Fibroblast of the aortic adventitia (primary cell): ENCODE measurements around the gene GYS1. TPM values are rescaled to one million over a fixed set of nuclear protein-coding genes. Genes with fewer than 3 reads are reported as not detected.
A peak's percentile ranks its signal among the peaks of the same experiment; 100 is the strongest.
"Not testable (repeated sequence)": the region's sequence is repeated elsewhere in the genome, so short reads cannot be mapped to it uniquely, and the experiment has no call there.

Experiments
- DNase-seq: peaks from one replicate; pipeline ENCODE4 v3.0.0-alpha.2; 2010; ENCODE audit warnings: low read depth
- H3K4me3 ChIP-seq: 2 replicates; pipeline ENCODE4 v1.5.1; 2011; ENCODE audit warnings: low read depth, mild to moderate bottlenecking, control low read depth, low read length, moderate library complexity
- total RNA-seq: library from RNA; depleted of rRNA; stranded (reverse); fragments of >200 nt; gene quantifications from 2 replicates; pipeline ENCODE4 v1.2.3, GENCODE V29; 2012; ENCODE audit warnings: low replicate concordance
- TF ChIP-seq, protein P1 (sequence below): IDR thresholded peaks from 2 replicates; pipeline ENCODE4 v1.5.1; 2011; ENCODE audit warnings: mild to moderate bottlenecking, low read length, control low read depth, inconsistent platforms; ENCODE audit not compliant: insufficient read depth

The GYS1 gene
- 5.5 and 38.6 TPM in 2 replicates for total RNA-seq

- peak within 1 kb of the TSS; percentile 96 for H3K4me3 ChIP-seq
- TF ChIP-seq, protein P1, sequence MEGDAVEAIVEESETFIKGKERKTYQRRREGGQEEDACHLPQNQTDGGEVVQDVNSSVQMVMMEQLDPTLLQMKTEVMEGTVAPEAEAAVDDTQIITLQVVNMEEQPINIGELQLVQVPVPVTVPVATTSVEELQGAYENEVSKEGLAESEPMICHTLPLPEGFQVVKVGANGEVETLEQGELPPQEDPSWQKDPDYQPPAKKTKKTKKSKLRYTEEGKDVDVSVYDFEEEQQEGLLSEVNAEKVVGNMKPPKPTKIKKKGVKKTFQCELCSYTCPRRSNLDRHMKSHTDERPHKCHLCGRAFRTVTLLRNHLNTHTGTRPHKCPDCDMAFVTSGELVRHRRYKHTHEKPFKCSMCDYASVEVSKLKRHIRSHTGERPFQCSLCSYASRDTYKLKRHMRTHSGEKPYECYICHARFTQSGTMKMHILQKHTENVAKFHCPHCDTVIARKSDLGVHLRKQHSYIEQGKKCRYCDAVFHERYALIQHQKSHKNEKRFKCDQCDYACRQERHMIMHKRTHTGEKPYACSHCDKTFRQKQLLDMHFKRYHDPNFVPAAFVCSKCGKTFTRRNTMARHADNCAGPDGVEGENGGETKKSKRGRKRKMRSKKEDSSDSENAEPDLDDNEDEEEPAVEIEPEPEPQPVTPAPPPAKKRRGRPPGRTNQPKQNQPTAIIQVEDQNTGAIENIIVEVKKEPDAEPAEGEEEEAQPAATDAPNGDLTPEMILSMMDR, result peak; percentile 94
- peak; percentile 100 for DNase-seq
Measured at GRCh38 chr19:48993175-48994034, at the start of gene GYS1, which contains the start of gene RUVBL2. Gene GYS1 (minus strand): TSS chr19:48993309. CDS start chr19:48993112, 197 bp downstream. Gene RUVBL2 (plus strand): TSS chr19:48993887. CDS start chr19:48993912, 25 bp downstream.

DNA sequence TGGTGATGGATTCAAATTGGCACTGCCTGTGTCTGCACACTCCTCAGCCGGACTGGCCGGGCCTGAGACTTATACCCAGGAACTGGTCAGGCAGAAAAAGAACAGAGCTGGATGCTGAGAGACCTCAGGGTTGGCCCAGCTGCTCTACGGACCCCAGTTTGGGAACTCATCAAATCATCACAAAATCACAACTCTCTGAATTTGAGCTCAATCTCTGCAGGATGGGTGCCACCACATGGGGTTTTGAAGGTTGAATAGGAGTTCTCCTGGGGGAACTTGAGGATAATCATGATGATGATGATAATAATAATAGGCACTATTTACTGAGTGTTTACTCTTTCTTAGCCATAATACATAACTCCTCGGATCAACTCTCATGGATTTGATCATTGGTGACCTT, 49.6 kb upstream of the GYS1 start:
- not testable (repeated sequence) for H3K4me3 ChIP-seq, DNase-seq

- no peak overlapping the region for H3K4me3 ChIP-seq
- TF ChIP-seq, protein P1, result no peak
- DNase-seq, result no peak
Measured at GRCh38 chr19:49042177-49042576, 49.1 kb upstream of the GYS1 start.

- H3K4me3 ChIP-seq, DNase-seq: not testable (repeated sequence)
Measured at GRCh38 chr19:49039736-49040135, 46.6 kb upstream of the GYS1 start.

DNA sequence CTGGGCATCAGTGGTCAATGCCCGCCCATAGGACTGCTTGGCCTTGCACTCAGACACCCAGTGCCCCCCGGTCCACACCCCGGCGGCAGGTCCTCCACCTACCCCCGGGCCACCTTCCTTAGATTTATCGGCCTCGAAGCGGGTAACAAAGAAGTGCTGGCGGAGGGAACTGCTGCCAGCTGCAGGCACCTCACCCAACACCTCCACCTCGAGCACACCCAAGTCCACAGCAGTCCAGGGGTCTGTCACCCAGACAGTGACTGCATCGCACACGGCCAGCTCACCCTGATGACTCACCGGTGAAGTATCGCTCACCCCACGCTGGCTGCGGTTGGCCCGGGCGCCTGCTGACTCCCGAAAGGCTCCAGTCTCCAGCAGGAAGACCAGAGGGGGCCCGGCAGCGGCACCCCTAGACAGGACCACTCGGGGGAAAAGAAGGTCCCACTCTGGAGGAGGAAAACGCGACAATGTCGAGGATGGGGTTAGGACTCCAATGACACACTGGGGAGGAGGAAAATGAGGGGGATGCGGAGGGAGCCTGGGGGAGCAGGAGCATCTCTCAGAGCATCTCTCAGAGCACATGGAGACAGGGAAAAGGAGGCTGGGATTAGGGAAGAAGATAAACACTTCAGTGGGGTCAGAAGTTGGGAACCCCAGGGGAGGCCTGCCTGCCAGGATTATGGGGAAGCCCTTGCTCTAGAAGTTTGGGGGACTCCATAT, 45.6 kb upstream of the GYS1 start:
- H3K4me3 ChIP-seq, result not testable (repeated sequence)
- peak; percentile 42 for DNase-seq

- DNase-seq, H3K4me3 ChIP-seq: not testable (repeated sequence)
Measured at GRCh38 chr19:49038111-49038510, 45.0 kb upstream of the GYS1 start.

DNA sequence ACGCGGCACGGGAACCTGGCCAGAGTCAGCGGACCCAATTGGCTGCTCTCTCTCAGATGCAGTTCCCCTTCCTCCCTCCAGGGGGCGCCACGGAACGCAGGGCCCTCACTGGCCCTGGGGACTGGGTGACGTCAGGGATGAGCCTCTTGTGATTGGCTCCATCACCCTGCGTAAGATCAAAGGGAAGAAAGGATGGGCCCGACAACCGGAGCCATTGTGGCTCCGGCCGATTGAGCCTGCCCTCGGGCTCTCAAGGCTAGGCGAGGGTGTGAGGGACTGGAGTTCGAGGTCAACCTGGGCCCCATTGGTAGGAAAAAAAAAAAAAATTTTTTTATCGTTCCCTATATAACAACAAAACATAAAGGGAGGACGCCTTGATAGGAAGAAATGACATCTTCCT, 43.7 kb upstream of the GYS1 start, which contains the start of gene CGB1:
CGB1 (minus strand) TSS at position 81 of the 400 bp plus-strand sequence. CDS start 184 bp downstream, outside the sequence.
- TF ChIP-seq, protein P1, result peak; percentile 52
- not testable (repeated sequence) for DNase-seq

DNA sequence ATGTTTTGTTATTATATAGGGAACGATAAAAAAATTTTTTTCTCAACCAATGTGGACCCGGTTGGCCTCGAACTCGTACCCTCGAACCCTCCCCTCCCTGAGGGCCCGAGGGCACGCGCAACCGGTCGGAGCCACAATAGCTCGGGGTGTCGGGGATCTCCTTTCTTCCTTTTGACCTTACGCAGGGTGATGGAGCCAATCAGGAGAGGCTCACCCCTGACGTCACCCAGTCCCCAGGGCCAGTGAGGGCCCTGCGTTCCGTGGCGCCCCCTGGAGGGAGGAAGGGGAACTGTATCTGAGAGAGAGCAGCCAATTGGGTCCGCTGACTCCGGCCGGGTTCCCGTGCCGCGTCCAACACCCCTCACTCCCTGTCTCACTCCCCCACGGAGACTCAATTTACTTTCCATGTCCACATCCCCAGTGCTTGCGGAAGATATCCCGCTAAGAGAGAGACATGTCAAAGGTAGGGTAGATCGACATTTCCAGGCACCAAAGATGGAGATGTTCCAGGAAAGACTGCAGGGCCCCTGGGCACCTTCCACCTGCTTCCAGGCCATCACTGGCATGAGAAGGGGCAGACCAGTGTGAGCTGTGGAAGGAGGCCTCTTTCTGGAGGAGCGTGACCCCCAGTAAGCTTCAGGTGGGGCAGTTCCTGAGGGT, 38.7 kb upstream of the GYS1 start, which contains the start of gene CGB2:
CGB2 (plus strand) TSS at position 249 of the 660 bp plus-strand sequence; CDS start at position 455, 206 bp downstream.
- DNase-seq, H3K4me3 ChIP-seq: not testable (repeated sequence)
- TF ChIP-seq, protein P1, result peak; percentile 31

More for the DNA sequence above, 43.7 kb upstream of the GYS1 start, which contains the start of gene CGB1:
- not testable (repeated sequence) for H3K4me3 ChIP-seq

DNA sequence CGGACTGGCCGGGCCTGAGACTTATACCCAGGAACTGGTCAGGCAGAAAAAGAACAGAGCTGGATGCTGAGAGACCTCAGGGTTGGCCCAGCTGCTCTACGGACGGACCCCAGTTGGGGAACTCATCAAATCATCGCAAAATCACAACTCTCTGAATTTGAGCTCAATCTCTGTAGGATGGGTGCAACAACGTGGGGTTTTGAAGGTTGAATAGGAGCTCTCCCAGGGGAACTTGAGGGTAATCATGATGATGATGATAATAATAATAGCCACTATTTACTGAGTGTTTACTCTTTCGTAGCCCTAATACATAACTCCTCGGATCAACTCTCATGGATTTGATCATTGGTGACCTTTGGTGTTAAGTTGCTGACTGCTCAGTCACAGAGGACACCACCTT, 37.2 kb upstream of the GYS1 start:
- not testable (repeated sequence) for DNase-seq, H3K4me3 ChIP-seq

DNA sequence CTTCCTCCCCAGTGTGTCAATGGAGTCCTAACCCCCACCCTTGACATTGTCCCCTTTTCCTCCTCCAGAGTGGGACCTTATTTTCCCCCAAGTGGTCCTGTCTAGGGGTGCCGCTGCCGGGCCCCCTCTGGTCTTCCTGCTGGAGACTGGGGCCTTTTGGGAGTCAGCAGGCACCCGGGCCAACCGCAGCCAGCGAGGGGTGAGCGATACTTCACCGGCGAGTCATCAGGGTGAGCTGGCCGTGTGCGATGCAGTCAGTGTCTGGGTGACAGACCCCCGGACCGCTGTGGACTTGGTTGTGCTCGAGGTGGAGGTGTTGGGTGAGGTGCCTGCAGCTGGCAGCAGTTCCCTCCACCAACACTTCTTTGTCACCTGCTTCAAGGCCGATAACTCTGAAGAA, 36.6 kb upstream of the GYS1 start:
- DNase-seq, H3K4me3 ChIP-seq: not testable (repeated sequence)

DNA sequence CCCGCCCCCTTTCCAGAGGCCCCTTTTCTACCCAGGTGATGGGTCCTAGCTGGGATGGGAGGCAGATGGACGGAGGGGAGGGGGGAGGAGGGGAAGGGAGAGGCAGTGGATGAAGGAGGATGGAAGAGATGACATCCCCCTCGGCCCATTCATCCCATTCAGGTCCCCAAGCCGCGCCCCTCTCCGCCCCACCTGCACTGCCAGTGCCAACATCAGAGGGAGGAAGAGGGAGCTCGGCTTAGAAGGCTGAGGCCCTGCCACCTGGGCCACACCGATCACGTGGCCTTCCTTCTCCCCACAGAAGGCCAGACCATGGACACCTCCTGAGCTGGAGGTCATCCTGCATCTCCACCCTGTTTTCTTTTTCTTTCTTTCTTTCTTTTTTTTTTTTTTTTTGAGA, 35.6 kb upstream of the GYS1 start:
- not testable (repeated sequence) for H3K4me3 ChIP-seq, DNase-seq

- H3K4me3 ChIP-seq, DNase-seq: not testable (repeated sequence)
Measured at GRCh38 chr19:49025599-49025998, 32.5 kb upstream of the GYS1 start.

- H3K4me3 ChIP-seq, DNase-seq: not testable (repeated sequence)
Measured at GRCh38 chr19:49025088-49025487, 32.0 kb upstream of the GYS1 start.
